ENCODE results near the gene GPR157.
A peak's percentile ranks its signal among the peaks of the same experiment; 100 is the strongest.

GPR157 gene

GRCh38 chr1:9086045-9086444 is 42.9 kb downstream of the GPR157 start:
- DNase-seq: no peak

- no peak for DNase-seq
These were observed 43.5 kb downstream of the GPR157 start for GRCh38 chr1:9085306-9085940.

GRCh38 chr1:9084906-9085305 is 44.0 kb downstream of the GPR157 start:
- no peak for DNase-seq

GRCh38 chr1:9081473-9081872 is 47.4 kb downstream of the GPR157 start:
- no peak for DNase-seq

- DNase-seq: no peak
These were observed 48.1 kb downstream of the GPR157 start for GRCh38 chr1:9080705-9081291.

- no peak for DNase-seq
These were observed 48.8 kb downstream of the GPR157 start for GRCh38 chr1:9079988-9080704.

- DNase-seq: no peak
These were observed 50.0 kb downstream of the GPR157 start for GRCh38 chr1:9078752-9079500.

GRCh38 chr1:9078015-9078751 is 50.7 kb downstream of the GPR157 start:
- DNase-seq: no peak

- DNase-seq: no peak
These were observed 53.9 kb downstream of the GPR157 start for GRCh38 chr1:9075022-9075421.

- DNase-seq: no peak
These were observed 55.8 kb downstream of the GPR157 start for GRCh38 chr1:9073143-9073542.

- DNase-seq: no peak
These were observed 57.2 kb downstream of the GPR157 start for GRCh38 chr1:9071554-9072235.

GRCh38 chr1:9070486-9070885 is 58.4 kb downstream of the GPR157 start:
- no peak for DNase-seq

- peak; percentile 90 for DNase-seq
These were observed 59.4 kb downstream of the GPR157 start, which contains the start of gene SLC2A5 for GRCh38 chr1:9069326-9070100. Gene SLC2A5, minus strand, starts transcription at chr1:9069635. Its CDS starts 99 bp downstream, at chr1:9069536.

- DNase-seq: no peak
These were observed 59.9 kb downstream of the GPR157 start for GRCh38 chr1:9068981-9069325.

- no peak for DNase-seq
These were observed 61.7 kb downstream of the GPR157 start for GRCh38 chr1:9066945-9067807.

GRCh38 chr1:9065213-9065751 is 63.6 kb downstream of the GPR157 start:
- no peak for DNase-seq

- DNase-seq: no peak
These were observed 66.1 kb downstream of the GPR157 start for GRCh38 chr1:9062846-9063245.

- no peak for DNase-seq
These were observed 66.9 kb downstream of the GPR157 start for GRCh38 chr1:9062021-9062471.

- DNase-seq: no peak
These were observed 67.5 kb downstream of the GPR157 start for GRCh38 chr1:9061252-9061960.

Data from SIG-M5 (cell line).